GM21367 (cell line): ENCODE measurements around the gene ESPN.

ENCODE experiments used
- ATAC-seq: cut with Tn5 transposase; IDR thresholded peaks from one replicate; pipeline ENCODE4 v1.9.1; 2021; ENCODE audit not compliant: unreplicated experiment

Gene ESPN

GRCh38 chr1:6495540-6496364, 71.2 kb downstream of the ESPN start:
- no peak for ATAC-seq

GRCh38 chr1:6496365-6496721, 71.8 kb downstream of the ESPN start:
- ATAC-seq = no peak

GRCh38 chr1:6496890-6497214, 72.3 kb downstream of the ESPN start:
- no peak for ATAC-seq

DNA sequence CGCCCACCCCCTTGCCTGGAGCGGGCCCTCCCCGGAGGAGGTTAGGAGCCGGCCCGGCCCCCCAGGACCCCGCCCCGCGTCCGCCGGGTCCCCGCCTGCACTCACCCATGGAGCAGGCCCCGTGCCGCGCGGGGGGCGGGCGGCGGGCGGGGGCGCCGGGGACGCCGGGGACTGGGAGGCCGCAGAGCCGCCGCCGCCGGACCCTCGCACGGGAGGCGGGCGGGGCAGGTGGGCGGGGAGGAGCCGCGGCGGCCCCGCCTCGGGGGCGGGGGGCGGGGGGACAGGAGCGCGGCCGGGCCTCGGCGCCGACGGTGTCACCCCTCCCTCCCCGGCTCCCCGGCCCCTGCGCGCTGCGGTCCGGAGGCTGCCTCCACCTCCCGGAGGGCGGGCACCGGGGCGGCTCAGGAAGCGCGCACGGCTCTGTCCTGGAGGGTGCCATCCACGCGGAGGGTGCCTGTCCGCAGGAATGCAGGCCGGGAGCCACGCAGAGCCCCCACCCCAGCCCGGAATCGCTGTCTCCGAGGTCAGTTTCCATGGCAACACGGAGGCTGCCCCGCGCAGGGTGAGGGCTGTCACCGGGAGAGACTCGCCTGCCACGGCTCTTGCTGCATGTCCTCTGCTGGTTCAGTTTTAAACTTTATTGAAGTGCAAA, 72.8 kb downstream of the ESPN start:
- ATAC-seq = no peak

DNA sequence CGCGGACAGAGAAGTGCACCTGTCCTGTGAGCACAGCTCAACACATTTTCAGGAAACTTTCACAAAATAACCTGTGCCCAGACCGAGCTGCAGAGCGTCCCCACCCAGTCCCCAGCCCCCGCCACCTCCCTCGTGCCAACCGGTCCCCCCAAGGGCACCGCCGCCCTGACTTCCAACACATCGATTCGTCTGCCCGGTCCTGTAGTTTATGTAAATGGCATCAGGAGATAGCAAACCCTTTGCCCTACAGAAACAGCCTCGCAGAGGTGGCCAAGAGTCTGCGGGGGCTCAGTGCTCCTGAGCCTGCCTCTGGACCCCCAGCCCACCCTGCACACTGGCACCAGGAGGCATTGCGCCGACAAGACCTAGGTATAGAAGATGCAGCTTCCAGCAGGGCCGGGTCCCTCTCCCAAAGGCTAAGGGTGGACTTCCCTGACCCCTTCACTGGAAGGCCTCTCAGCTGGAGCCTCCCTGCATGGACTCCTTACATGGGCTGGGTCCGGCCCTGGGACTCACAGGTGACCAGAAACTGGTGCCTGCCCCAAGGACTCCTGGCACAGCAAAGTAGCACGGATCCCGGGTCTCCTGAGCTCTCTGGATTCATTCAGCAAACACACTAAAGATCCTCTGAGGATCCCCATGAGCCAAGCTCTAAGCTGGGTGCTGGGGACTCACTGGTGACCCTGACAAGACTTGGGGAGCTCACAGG, 73.4 kb downstream of the ESPN start:
- ATAC-seq = no peak

- no peak for ATAC-seq
These were observed 74.1 kb downstream of the ESPN start for GRCh38 chr1:6498576-6499111.

DNA sequence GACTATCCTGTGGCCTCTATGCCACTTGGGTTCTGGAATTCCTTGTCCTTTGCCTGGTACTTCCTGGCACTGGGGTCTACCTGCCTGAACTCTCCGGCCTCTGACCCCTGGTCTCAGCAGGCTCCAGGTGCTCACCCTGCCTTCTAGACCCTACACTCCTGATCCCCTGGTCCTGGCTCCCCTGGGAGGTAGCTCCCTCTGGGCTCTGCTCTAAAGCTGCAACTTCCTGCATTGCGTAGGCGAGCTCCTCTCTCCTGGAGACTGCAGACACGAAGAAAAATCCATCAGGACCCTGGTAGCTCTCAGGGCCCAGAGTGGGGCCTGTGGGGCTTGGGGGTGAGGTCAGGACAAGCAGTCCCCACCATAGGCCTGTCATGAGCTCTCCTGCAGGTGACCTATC, 74.7 kb downstream of the ESPN start:
- ATAC-seq = no peak

DNA sequence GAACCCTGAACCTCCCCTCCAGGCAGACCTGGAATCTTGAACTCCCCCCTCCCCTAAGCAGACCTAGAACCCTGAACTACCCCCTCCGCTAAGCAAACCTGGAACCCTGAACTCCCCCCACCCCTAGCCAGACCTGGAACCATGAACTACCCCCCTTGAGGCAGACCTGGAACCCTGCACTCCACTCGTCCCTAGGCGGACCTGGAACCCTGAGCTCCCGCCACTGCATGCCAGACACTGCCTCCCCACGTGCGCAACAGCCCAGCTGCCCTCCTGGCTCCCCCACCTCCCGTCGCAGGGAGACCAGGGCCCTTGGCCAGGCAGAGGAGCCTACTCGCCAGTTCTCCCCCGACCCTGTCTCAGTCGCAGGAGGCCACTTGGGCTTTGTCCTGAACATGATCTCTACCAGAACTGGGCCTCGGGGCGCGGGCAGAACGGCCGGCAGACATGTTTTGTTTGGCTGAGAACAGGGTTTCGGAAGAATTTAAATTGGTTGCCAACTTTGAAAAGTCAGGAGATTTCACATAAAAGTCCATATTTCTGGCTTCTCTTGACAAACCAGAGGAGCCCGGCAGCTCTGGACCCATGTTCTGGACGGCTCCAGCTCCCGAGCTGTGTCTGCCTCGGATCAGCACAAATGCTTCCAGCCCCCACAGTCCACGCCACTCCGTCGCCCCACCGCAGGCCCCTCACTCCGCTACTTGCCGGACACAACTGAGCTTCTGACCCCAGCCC, 76.1 kb downstream of the ESPN start:
- no peak for ATAC-seq

DNA sequence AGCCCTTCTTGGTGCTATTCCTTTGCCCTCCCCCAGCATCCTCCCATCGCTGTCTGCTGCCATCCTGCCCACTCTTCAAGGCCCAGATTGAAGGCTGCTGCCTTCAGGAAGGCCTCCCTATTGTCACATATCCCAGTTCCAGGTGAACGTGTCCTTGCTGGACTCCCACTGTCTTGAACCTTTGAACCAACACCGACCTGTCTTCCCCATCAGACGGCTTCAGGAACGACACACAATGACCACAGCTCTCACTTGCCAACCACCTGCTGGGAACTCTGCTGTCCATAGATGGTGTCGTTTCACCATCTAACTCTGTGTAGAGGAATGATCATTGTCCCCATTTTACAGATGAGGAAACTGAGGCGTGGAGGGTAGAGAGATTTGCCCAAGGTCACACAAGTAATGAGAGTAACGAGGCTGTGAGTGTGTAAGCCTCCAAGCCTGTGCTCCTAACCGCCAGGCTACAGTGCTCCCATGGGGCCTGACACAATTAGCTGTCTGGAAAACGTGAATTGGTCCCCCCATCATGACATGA, 76.8 kb downstream of the ESPN start:
- ATAC-seq = no peak

DNA sequence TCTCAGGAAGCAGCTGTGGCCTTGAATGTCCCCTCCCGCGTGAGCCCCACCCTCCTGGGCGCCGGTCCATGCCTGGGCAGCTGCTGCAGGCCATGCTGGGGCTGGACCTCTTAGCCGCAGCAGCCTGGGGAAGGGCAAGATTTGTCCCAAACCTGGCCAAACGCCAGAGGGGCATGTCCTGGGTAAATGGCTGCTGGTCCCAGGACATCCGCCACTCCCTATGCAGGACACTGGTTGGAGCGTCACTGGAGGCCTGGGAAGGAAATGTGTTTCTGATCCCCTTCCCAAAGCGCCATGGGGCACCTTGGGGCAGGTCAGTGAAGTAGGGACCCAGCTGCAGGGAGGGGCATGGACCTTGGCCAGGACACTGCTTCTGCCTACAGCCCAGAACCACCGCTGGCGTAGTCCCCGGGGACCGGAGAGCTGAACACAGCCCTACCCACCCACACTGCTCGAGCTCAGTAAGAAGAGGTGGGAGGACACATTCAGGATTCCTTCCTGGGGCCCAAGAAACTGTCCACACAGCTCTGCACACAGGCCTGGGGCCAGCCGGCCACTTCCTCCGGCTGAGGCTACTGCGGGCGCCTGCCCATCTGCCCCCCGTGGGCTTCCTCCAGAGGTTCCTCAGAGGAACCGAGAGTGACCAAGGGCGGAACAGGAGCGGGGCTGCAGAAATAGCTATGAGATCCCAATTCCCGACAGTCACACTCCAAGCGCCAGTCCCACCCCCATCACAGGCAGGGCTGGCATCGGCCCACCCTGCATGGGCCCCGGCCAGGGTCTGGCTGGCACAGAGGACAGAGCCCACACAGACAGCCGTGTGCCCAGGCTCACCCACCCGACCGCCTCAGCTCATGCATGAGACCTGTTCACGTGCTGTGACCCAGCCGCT, 77.7 kb downstream of the ESPN start:
- ATAC-seq = no peak

- ATAC-seq = no peak
These were observed 79.5 kb downstream of the ESPN start for GRCh38 chr1:6503884-6504602.

DNA sequence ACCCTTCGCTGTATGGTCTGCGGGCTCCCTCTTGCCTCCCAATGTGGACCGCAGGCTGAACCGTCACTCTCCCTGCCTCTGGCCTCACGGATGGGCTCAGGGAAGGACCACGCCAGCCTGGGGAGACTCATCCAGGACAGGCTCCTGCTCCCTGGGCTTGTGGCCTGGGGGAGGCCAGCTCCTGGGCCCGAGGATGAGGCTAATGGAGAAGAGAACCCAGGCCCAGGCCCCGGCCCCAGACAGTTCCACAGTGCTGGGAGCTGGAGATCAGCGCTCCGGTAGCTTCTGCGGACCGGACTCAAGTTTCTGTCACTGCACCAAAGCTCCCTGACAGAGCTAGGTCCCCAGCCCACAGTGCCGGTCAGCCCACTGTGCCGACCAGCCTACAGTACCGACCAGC, 80.3 kb downstream of the ESPN start:
- ATAC-seq = no peak

DNA sequence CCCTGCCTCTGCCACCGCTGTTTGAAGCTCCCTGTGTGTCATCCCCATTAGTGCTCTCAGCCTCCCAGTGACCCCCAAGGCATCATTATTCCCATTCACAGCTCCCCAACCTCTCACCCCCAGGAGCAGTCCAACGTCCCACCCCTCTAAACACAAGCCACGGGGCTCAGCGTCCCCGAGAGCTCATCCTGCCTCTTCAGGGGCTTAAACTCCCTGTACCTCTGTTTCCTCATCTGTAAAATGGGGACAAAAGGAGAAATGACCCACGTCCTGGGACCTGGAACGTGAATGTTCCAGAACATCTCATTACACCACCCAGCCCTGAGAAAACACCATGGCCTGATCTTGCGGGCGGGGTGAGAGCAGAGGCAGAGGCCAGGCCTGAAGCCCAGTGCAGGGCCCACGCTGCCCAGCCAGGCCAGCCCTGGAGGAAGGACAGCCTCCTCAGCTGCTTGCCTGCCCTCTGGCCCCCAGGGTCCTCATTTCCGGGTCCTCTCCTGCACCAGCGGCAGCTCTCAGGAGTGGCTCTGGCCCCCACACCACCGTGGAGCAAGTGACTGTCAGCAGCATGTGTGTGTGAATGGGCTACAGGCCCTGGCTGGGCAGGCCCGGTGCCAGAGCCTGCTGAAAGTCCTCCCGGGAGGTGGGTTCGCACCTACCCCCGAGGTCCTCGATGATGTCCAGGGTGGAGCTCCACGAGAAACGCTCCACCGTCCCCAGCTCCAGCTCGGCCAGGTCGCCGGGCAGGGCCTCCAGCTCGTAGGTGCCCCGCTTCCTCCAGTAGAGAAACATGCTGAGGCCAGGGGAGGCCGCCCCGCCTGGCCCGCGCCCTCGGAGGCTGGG, 81.0 kb downstream of the ESPN start:
- no peak for ATAC-seq

GRCh38 chr1:6506210-6507036, 81.8 kb downstream of the ESPN start:
- ATAC-seq = no peak

- ATAC-seq = no peak
These were observed 82.5 kb downstream of the ESPN start for GRCh38 chr1:6507037-6507428.

DNA sequence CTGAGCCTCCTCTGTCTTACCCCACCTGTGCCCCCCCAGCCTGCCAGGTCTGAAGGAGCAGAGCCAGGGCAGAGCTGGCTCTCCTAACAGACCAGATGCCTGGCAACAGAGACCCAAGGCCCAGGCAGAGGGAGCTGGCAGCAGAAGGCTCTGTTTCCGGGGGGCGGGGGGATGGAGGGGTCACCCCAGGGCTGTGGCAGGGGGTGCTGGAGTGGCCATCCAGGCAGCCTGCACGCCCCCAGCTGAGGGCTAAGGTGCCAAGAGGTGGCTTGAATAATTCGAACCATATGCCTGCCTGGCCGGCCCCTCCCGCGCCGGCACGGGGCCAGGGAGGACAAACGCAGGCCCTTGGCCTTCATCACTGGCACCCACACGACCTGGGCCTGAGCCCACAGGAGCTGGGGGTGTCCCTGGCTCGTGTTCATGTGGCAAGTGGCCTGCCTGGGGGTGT, 82.9 kb downstream of the ESPN start:
- ATAC-seq = no peak

- ATAC-seq = no peak
These were observed 83.7 kb downstream of the ESPN start for GRCh38 chr1:6508154-6508815.
